H1 (cell line): ENCODE data around the gene HIBCH. TPM values are rescaled to one million over a fixed set of nuclear protein-coding genes. Genes with fewer than 3 reads are reported as not detected.

Experiments
- BRCA1 ChIP-seq: IDR thresholded peaks from 2 replicates; pipeline ENCODE4 v1.6.1; 2012; ENCODE audit warnings: low read depth, low read length, improper control_type of control experiment
- EP300 ChIP-seq, 2 experiments: IDR thresholded peaks; 1 replicate in 1 of 2; 2 replicates in 1 of 2; pipeline ENCODE4 v1.6.1; 2011 to 2012; ENCODE audit warnings: low read depth in 2 of 2, low read length in 2 of 2, mild to moderate bottlenecking in 2 of 2, borderline replicate concordance in 1 of 2, inconsistent platforms in 1 of 2, moderate library complexity in 1 of 2
- GTF2F1 ChIP-seq: IDR thresholded peaks from 2 replicates; pipeline ENCODE4 v1.6.1; 2012; ENCODE audit warnings: low read depth, low read length, improper control_type of control experiment, borderline replicate concordance
- MAX ChIP-seq: IDR thresholded peaks from 2 replicates; pipeline ENCODE4 v1.6.1; 2012; ENCODE audit warnings: inconsistent platforms
- NRF1 ChIP-seq: IDR thresholded peaks from 2 replicates; pipeline ENCODE4 v1.6.1; 2011; ENCODE audit warnings: mild to moderate bottlenecking, low read depth, low read length, improper control_type of control experiment
- POLR2AphosphoS5 ChIP-seq: IDR thresholded peaks from 2 replicates; pipeline ENCODE4 v1.6.1; 2011; ENCODE audit warnings: low read depth, low read length
- RFX5 ChIP-seq: IDR thresholded peaks from 2 replicates; pipeline ENCODE4 v1.6.1; 2011; ENCODE audit warnings: low read depth, low read length, improper control_type of control experiment, borderline replicate concordance
- SRF ChIP-seq: IDR thresholded peaks from 2 replicates; pipeline ENCODE4 v1.6.1; 2011; ENCODE audit warnings: mild to moderate bottlenecking, low read depth, low read length, moderate library complexity
- TCF12 ChIP-seq: IDR thresholded peaks from 2 replicates; pipeline ENCODE4 v1.6.1; 2011; ENCODE audit warnings: low read depth, mild to moderate bottlenecking, low read length
- polyA plus RNA-seq, 7 experiments: library from polyadenylated mRNA; depleted of rRNA in 3 of 7; stranded (reverse) in 5 of 7; unstranded in 2 of 7; fragments of >200 nt in 5 of 7; fragments of 200-250 nt in 2 of 7; gene quantifications; 1 replicate in 5 of 7; 2 replicates in 1 of 7; 4 replicates in 1 of 7; pipeline versions ENCODE4 v1.2.1 to v1.2.3, GENCODE V29; 2011 to 2013; ENCODE audit warnings: missing spikeins in 2 of 7, mixed read lengths in 2 of 7
- total RNA-seq: library from RNA; stranded (reverse); fragmentation: NEBNext Ultra II Directional; extraction: Animal tissue kit (Norgen Biotek cat#: 25700); gene quantifications from 2 replicates; pipeline ENCODE4 v1.2.1, GENCODE V29; 2021

HIBCH gene
- total and polyA plus RNA-seq, 2 of the 8 experiments (the other 6 are each of a cell fraction or from before 2014, with no cell fraction given), result 7.5 to 31.8 TPM

GRCh38 chr2:190159453-190159852 is 160.2 kb downstream of the HIBCH start (continued):
- TF ChIP-seq EP300 (IDR thresholded peaks at IDR 0.05; ENCODE audit: borderline replicate concordance in 1 of 2, low read depth in 2 of 2, low read length in 2 of 2) (no peak), GTF2F1 (no peak), MAX (no peak), TCF12 (no peak), POLR2AphosphoS5 (no peak), RFX5 (no peak), BRCA1 (no peak), NRF1 (no peak), SRF (no peak)
